ENCODE data around the gene ITGB1BP2.
"Not testable (repeated sequence)": the region's sequence is repeated elsewhere in the genome, so short reads cannot be mapped to it uniquely, and the experiment has no call there.

Gene ITGB1BP2

GRCh38 chrX:71301195-71301924 is at the start of gene ITGB1BP2:
ITGB1BP2 (plus strand) TSS chrX:71301750; CDS start chrX:71301807, 57 bp downstream.
- no peak for DNase-seq

GRCh38 chrX:71252221-71252620 is 49.3 kb upstream of the ITGB1BP2 start:
- no peak for DNase-seq

GRCh38 chrX:71253253-71254091 is 48.1 kb upstream of the ITGB1BP2 start:
- peak; percentile 8 to 15 for DNase-seq

- peak; percentile 60 to 64 for DNase-seq
Measured at GRCh38 chrX:71254092-71254963, 47.2 kb upstream of the ITGB1BP2 start, which contains the start of gene ZMYM3. ZMYM3 (minus strand) TSS chrX:71254140; CDS start chrX:71253255, 885 bp downstream.

GRCh38 chrX:71256051-71256450 is 45.5 kb upstream of the ITGB1BP2 start:
- DNase-seq: no peak

- DNase-seq: no peak
Measured at GRCh38 chrX:71256856-71257255, 44.7 kb upstream of the ITGB1BP2 start.

- DNase-seq: not testable (repeated sequence)
Measured at GRCh38 chrX:71268624-71269023, 32.9 kb upstream of the ITGB1BP2 start.

- DNase-seq: no peak
Measured at GRCh38 chrX:71269801-71270395, 31.7 kb upstream of the ITGB1BP2 start.

GRCh38 chrX:71272313-71272712 is 29.2 kb upstream of the ITGB1BP2 start:
- DNase-seq: not testable (repeated sequence)

GRCh38 chrX:71281300-71281699 is 20.2 kb upstream of the ITGB1BP2 start:
- DNase-seq: not testable (repeated sequence)

- DNase-seq: peak; percentile 38 to 46
Measured at GRCh38 chrX:71282514-71283402, 18.8 kb upstream of the ITGB1BP2 start.

GRCh38 chrX:71283403-71284143 is 18.0 kb upstream of the ITGB1BP2 start, which contains the start of gene NONO:
NONO (plus strand) TSS chrX:71283635; CDS start chrX:71290638, 7,003 bp downstream.
- peak; percentile 64 to 72 for DNase-seq

- DNase-seq: no peak
Measured at GRCh38 chrX:71285929-71286328, 15.6 kb upstream of the ITGB1BP2 start.

GRCh38 chrX:71291381-71291780 is 10.2 kb upstream of the ITGB1BP2 start:
- no peak for DNase-seq

GRCh38 chrX:71292669-71293365 is 8.7 kb upstream of the ITGB1BP2 start:
- DNase-seq: no peak

- DNase-seq: no peak
Measured at GRCh38 chrX:71296806-71297205, 4.7 kb upstream of the ITGB1BP2 start.

- no peak for DNase-seq
Measured at GRCh38 chrX:71298119-71298518, 3.4 kb upstream of the ITGB1BP2 start.

GRCh38 chrX:71300064-71300463 is 1.5 kb upstream of the ITGB1BP2 start:
- DNase-seq: not testable (repeated sequence)

- not testable (repeated sequence) for DNase-seq
Measured at GRCh38 chrX:71300495-71300894, 1.1 kb upstream of the ITGB1BP2 start.
